HG03558 (cell line): ENCODE data around the gene RNF11.
"Not testable (repeated sequence)": the region's sequence is repeated elsewhere in the genome, so short reads cannot be mapped to it uniquely, and the experiment has no call there.

Experiments
- ATAC-seq: cut with Tn5 transposase; IDR thresholded peaks from one replicate; pipeline ENCODE4 v1.9.1; 2021; ENCODE audit warnings: moderate number of reproducible peaks; ENCODE audit not compliant: unreplicated experiment; ENCODE audit errors: extremely low read depth

RNF11 gene

GRCh38 chr1:51227231-51227960, 8.7 kb upstream of the RNF11 start:
- ATAC-seq, result not testable (repeated sequence)

GRCh38 chr1:51228471-51228870, 7.6 kb upstream of the RNF11 start:
- not testable (repeated sequence) for ATAC-seq

- no peak for ATAC-seq
Measured at GRCh38 chr1:51230501-51231078, 5.5 kb upstream of the RNF11 start.

- ATAC-seq, result no peak
Measured at GRCh38 chr1:51231120-51231519, 5.0 kb upstream of the RNF11 start.

GRCh38 chr1:51231896-51232295, 4.2 kb upstream of the RNF11 start:
- no peak for ATAC-seq

GRCh38 chr1:51234236-51234635, 1.8 kb upstream of the RNF11 start:
- ATAC-seq, result not testable (repeated sequence)

GRCh38 chr1:51234721-51235425, 1.2 kb upstream of the RNF11 start:
- ATAC-seq, result peak; percentile 44

GRCh38 chr1:51236531-51237350, 668 bp downstream of the RNF11 start:
- ATAC-seq, result peak; percentile 1

GRCh38 chr1:51237351-51238033, 1.4 kb downstream of the RNF11 start:
- no peak for ATAC-seq

- no peak for ATAC-seq
Measured at GRCh38 chr1:51238034-51238403, 1.9 kb downstream of the RNF11 start.

GRCh38 chr1:51240084-51240483, 4.0 kb downstream of the RNF11 start:
- ATAC-seq, result no peak

- no peak for ATAC-seq
Measured at GRCh38 chr1:51241119-51241518, 5.0 kb downstream of the RNF11 start.

- no peak for ATAC-seq
Measured at GRCh38 chr1:51242546-51242945, 6.5 kb downstream of the RNF11 start.

GRCh38 chr1:51247022-51247421, 10.9 kb downstream of the RNF11 start:
- ATAC-seq, result peak; percentile 58

GRCh38 chr1:51247499-51247898, 11.4 kb downstream of the RNF11 start:
- no peak for ATAC-seq

- ATAC-seq, result no peak
Measured at GRCh38 chr1:51249445-51249844, 13.4 kb downstream of the RNF11 start.

GRCh38 chr1:51250729-51251128, 14.7 kb downstream of the RNF11 start:
- ATAC-seq, result not testable (repeated sequence)

- not testable (repeated sequence) for ATAC-seq
Measured at GRCh38 chr1:51251165-51251564, 15.1 kb downstream of the RNF11 start.

- ATAC-seq, result no peak
Measured at GRCh38 chr1:51252366-51252765, 16.3 kb downstream of the RNF11 start.

GRCh38 chr1:51253691-51254090, 17.6 kb downstream of the RNF11 start:
- no peak for ATAC-seq
